ENCODE data around the gene MYB.

The MYB gene

DNA sequence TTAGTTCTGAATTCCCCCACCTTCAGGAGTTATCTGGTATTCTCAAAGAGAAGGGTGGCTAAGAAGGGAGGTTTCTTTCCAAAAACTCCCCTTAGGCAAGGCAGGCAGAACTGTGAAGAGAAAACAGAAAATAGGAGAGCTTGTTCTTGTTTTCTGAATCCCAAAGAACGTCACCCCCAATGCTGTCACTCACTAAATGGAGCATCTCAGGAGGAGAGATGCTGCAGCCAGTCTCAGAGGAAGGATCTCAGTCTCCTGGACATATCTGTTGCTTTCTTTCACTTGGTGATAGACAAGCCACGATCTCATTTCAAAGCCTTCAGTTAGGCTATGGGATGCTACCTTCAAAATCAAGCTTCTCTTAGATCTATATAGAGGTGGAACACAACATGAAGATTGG is 16.1 kb upstream of the MYB start:
- no peak for DNase-seq

DNA sequence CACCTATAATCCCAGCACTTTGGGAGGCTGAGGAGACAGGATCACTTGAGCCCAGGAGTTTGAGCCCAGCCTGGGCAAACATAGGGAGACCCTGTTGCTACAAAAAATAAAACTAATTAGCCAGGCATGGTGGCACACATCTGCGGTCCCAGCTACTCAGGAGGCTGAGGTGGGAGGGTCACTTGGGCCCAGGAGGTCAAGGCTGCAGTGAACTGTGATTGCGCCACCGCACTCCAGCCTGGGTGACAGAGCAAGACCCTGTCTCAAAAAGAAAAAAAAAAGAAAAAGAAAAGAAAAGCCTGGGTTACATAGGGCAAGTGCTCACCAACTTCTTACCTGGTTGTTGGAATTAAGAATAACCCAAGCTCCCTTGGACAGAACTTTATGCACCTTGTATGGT is 14.6 kb upstream of the MYB start:
- DNase-seq: no peak

DNA sequence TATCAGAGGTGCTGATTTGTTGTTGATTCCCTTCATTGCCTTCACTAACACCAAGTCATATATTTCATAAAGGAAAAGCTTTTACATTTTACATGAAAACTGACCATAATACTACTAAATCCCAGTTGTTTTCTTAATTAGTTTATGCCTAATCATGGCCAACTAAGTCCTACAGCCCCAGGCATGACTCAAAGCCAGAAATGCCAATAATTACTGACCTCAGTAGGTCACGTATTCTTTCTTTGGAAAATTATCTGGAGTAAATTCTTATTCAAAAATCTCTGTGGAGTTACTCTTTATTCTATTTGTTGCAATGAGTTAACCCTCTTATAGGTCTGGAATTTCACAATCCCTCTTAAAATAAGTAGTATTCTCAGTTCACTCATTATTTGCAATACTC is 13.5 kb upstream of the MYB start:
- no peak for DNase-seq

DNA sequence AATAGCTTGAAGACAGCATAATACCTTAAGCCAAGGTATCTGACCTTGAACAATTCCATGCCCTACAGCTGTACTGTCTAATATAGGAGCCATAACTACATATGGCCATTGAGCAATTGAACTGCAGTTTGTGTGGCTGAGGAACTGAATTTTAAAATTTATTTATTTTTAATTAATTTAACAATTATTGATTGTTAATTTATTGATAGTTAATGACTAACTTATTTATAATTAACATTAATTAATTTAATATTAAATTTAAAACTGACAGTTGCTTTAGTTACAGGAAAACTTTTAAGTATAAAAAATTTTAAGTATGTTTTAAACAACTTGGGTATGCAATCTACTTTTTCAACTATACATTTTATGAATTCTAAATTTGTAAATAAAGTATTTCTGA is 12.3 kb upstream of the MYB start:
- DNase-seq: no peak

DNA sequence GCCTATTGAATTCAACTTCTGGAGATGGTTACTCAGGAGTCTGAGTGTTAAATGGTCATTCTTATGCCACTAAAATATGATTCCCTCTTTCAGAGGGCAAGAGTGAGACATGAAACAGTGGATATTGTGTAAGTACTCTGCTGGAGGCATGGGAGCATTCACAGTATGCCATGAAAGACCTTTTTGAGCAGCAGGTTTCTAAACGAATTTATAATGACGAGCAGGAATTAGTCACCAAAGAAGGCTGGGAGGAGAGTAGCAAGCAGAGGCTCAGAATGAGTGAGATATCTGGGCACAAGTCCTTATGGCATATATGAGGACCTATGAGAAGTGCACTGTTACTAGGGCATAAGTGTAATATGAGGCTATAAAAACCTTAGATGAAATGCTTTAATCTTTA is 10.9 kb upstream of the MYB start:
- no peak for DNase-seq

DNA sequence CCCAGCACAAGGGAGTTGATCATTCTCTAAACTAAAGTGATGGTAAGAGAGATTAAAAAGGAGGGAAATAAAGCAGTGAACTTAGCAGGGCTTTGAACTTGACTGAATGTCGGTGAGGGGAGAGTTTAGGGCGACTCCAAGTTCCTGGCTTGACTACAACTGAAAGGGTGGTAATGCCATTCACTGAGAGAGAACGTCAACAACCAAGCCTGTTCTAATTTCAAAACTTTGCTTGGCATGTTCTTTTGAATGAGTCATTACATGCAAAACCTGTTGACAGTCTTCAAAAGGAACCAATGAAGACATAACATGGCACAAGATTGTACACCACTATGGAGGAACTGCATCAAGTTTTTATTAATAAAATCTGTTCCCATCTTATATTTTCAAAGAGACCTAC is 10.3 kb upstream of the MYB start:
- no peak for DNase-seq

DNA sequence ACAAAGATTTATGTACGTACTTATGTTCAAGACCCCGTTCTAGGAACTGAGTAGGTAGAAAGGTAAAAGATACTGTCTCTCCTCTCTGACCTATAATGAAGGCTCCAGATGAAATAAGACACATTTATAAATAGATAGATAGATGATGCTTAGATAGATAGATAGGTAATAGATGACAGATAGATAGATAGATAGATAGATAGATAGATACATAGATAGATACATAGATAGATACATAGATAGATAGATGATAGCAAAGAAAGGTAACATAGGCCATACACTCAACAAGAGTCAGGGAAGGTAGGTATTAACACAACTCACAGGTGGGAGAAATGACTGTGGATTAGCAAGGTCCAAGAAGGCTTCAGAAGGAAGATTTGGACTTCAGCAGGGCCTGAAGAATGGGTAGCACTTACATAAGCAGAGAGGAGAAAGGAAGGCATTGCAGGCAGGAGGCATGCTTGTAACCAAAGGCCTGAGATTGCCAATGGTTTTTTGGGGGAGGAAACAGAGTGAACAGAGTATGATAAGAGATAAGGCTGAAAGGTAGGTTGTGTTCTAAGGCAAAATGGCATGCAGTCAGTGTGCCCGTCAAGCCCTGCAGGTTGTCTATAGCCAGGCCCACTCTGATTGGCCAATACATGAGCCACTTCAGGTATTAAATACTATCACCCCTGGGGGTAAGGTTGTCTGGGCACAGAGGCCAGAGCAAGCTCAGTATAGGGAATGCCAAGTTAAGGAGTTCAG is 7.7 kb upstream of the MYB start:
- DNase-seq: no peak

DNA sequence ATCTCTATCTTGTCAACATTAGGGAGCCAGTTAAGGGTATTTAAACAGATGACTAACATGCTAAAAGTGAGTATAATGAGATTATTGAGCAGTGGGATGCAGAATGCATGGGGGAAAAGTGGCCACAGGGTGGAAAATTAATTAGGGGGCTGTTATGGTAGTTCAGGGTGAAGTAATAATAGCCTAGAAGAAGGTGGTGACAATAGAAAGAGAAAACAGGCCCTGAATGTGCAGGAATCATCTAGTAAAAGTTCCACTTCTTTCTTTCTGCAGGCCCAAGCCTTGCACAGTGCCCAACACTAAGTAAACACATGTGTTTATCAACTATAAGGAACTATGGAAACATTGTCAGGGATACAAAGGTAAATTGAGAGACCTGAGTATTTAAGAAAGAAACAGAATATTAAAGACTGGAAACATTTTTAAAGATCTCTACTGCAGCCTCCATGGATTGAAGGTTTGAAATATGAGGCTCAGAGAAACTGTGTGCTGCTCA is 7.1 kb upstream of the MYB start:
- no peak for DNase-seq

DNA sequence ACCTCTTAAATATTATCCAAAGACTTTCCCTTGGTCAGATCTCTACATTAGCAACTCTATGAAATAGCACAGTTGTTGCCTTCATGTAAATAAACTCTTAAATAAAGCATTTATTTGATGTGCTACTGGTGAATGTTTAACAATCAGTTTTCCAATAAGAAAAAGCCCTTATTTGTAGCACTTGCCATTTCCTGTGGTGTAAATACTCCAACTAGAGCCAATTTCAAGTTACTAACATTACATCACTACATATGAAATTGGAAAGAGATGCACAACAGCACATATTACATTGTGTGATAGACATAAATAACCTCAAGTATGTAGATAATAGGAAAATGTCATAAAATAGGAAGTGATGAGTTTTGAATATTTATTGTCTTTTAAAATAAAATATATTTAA is 5.0 kb upstream of the MYB start:
- DNase-seq: no peak

DNA sequence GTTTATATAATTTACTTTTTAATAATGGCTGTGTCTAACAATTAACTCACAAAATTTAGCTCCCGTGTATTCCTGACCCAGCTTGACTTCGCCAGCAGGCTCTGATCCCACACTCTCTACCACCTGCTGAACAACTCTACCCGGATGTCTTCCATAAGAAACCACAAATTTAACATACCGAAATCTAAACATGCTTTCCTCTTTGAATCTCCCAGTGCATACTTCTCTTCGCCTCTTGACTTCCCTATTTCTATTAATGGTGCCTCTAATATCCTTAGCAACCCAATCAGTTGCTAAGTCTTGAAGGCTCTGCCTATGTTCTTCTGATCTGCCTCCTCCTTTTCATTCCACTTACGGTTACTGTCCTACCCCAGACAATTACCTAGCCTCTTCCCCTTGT is 4.6 kb upstream of the MYB start:
- no peak for DNase-seq

DNA sequence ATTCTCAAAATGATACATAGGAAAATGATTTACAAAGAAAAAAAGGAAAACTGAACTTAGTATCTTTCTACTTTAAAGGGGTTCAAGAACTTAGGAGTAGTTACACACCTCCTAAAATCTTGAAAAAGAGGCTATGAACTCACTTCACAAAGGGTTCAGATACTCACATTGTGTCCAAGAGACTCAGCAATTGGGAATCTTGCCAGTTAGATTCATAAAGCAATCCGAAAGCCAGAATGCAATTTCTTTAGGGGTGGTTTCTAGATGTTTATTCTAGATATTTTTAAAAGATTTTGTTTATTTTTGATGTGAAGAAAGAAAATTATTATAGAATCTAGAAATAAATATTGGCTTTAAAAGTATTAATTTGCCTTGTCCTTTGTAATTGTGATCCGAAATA is 1.7 kb upstream of the MYB start:
- DNase-seq: no peak

DNA sequence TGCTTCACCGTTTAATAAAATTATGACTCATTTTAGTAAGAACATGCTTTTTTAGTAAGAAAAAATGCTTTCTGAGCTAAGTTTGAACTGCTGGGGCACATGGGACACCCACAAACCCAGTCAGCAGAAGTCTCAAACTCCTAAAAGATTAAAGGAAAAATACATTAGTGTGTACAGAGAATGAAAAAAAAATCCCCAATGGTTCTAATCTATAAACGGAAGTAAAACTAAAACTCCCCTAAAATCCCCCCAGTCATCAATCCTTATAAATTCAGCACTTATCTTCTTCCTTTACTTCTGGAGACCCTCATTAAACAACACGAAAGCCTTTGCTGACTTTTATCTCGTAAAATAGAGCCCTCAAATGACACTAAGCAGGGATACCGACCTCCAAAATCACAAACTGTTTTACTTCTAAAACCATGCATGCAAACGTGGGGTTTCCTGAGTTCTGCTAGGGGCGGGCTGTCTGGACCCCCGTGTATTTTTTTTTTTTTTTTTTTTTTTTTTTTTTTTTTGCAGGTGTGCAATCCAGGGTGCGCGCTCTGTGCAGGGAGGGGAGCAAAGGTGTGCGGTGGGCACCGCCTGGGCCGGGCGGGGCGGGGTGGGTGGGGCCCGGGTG is 1.1 kb upstream of the MYB start:
- DNase-seq: no peak

DNA sequence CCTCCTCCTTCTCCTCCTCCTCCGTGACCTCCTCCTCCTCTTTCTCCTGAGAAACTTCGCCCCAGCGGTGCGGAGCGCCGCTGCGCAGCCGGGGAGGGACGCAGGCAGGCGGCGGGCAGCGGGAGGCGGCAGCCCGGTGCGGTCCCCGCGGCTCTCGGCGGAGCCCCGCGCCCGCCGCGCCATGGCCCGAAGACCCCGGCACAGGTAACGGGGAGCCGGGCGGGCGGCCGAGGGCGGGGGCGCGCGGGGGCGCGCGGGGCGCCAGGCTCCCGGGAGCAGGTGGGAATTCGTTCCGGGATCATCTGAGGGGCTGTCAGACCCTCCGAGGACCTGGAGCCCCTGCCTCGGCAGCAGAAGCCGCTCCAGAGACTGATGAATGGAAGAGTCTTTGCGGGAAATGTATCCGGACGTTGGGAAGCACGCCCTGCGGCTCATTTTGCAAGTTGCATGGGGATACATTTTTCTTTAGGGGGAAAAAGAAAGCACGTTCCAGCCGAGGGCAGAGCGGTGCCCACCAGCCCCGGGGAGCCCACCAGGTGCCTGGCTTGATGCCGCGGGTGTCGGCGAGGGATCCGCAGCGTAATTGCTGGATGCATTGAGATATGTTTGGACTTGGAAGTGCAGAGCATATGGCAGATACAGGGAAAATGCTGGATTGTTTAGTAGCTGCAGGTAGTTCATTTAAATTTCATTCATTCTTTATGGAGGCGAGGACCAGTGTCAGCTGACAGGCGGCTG is 394 bp downstream of the MYB start:
- DNase-seq: peak; percentile 16

DNA sequence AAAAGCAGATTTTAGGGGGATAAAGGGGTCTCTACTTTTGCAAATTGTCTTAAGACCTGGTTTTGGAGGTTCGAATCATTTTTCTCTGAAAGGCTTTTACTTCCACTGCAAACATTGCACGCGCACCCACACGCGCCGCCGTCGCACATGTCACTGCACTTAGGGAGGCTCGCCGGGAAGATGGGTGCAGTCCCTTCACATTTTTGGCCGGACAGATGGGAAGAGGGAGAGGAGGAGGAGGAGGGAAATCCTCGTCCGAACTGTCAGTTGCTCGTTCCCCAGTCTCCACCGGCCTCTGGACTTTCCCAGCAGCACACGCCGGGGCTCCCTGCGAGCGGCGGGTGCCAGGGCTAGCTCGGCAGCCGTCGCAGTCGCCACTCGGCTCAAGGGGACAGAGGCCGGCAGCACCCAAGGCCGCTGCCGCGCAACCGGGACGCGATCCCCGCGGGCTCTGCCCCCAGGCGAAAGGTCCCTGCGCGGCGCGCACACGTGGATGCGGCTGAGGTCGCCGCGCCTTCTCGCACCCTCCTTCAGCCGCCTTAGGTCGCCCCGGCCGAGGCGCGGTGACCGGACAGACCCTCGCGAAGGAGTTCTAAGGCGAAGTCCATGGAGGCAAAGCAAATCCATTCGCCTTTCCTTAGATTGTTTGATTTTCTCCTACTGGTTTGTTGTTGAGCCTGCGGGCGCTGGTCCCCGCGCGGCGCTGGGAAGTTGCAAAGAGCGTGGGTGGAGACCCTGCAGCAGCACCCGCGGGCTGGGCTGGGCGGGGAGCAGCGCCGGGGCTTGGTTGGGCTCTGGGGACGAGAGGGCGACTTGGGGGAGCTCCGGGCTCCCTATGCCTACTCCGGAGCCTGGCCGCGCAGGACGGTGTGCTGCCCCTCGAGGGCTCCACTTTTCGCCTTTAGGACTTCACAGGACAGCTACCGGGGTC is 1.2 kb downstream of the MYB start:
- peak; percentile 9 for DNase-seq

DNA sequence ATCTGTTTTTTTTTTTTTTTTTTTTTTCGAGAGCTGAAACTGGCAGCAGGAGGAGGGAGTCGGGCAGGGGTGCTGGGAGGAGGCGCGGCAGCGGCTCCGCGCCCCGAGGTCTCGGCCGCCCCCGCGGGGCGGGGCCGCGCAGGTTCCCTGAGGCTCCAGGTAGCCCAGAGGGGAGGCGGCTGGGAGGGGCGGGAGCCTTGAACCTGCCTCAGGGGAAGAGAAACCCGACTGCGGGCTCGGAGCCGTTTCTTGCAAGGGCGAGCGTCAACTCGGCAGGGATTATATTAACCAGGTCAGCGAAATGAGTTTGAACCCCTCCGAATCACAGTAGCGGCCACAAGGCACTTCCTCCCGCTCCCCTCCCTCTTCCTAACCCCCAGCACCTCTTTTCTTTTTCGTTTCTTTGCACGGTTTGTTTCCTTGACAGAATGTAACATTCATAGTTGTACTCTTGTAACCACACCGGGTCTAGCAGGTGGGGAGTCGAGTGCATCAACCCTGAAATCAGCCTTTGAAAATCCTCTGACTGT is 2.0 kb downstream of the MYB start:
- peak; percentile 66 for DNase-seq

DNA sequence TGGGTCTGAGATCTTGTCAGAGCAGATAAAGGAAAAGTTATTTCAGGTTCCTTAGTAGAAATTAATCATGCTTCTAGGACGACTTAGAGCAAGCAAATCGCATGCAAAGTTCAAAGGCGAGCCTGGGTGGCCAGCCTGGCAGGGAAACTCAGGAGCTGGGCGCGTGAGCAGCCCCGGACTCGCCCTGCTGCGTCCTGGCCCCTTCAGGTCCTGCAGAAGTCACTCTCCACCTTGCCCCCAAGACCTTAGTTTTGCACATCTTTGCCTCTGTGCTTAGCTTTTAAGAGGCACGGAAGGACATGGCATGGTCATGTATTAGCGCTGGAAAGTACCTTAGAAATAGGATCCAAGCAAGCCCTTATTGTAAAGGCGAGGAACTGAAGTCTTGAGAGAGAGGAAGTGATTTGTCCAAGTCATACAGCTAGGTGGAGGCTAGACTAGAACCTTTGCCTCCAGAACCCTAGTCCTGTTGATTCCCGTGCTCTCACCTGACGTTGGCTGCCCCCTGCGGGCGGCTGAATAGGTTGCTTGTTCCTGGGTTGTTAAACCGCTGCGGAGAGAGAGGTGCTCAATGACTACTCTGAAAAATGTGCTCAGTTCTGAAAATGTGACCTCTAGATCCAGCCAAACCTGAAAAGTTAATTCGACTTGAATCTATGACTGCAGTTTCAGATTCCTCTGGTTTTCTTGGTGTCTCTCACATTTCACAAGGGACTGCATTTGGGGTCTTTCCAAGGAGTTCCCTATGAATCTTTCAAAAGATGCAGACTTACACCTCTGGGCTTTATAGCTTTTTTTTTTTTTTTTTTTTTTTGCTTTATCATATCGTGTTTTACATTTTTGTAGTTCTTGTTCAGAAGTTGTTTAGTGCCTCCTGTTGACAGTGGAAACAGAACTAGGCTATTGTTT is 2.7 kb downstream of the MYB start:
- peak; percentile 80 for DNase-seq

DNA sequence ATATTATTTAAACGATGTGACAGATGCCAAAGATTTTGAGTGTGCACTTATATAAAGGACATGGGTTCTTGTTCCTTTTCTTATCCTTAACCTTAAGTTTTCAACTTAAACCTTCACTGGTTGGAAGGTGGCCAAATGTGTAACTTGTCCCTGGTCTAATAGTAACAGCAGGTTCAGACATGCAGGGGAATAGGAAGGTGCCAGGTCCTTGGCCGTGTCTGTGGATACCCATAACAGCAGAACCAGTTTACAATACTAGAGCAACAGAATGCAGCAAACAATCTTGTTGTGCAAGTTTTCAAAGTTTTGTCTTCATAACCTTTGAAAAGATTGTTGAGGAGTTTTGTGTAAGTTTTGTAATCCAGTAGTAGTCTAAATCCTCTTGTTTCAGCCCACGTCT is 4.4 kb downstream of the MYB start:
- no peak for DNase-seq

DNA sequence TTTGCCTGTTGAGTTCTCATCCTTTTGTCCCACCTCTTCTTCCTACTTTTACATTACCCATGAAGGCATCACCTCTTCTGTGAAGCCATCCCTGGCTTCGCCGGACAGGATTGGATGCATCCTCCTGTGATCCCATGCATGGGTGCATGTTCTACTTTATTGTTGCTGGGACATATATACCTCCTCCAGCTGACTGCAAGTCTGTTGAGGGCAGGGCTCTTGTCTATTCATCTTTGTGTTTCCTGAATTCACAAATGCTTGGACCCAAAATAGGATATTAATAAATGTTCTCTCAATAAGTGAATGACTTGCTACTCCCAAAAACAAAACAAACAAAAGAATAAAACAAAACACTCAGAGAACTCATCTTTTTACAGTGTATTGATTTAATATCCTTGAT is 5.1 kb downstream of the MYB start:
- DNase-seq: no peak

DNA sequence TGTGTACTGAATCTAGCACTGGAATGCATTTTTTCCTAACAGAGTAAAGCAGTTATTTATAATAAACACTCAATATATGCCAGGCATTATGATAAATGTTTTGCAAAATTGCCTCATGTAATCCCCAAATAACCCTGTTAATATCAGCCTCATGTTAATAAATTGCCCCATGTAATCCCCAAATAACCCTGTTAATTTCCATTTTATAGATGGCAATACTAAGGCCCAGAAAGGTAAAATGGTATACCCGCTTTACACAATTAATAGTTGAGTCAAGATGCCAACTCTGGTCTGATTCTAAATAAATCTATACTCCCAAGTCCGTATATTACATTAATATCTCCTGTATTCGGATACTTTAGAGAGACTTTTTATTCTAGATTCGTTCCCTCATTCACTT is 6.3 kb downstream of the MYB start:
- DNase-seq: no peak

DNA sequence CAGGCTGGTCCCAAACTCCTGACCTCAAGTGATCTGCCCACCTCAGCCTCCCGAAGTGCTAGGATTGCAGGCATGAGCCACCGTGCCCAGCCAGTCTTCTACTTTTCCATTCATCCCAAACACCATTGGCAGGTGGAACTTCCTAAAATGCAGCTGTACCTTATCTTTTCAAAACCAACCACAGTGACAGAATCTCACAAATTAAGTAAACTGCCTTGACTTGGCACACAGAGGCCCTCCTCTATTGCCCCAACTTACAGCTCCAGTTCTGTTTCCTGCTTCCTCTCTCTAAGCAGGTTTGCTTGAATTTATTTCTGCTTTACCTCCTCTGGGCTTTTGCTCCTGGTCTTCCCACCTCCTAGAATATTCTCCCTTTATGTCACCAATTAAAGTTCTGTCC is 7.6 kb downstream of the MYB start:
- no peak for DNase-seq

DNA sequence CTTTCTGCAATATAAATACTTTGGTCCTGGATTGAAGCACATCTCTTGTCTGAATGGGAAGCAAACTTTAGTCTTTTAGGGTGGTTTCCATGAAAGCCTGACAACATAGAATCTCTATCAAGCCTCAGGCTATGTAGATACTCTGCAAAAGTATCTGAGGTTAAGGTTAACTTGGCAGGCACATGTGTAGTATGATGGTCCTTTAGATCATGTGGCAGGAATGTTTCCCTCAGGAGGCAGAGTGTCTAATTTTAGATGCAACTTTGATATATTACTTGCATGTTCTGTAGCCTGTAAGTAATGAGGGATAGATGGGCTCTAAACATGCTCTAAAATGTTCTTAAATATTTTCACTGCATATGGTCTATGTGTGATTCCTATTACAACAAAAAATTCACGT is 8.2 kb downstream of the MYB start:
- DNase-seq: no peak

Measured in CD4-positive, alpha-beta T cell treated with Interleukin-21 for 1 hour (primary cell).